Hepatocyte (in vitro differentiated cells): Measurements from ENCODE around the gene AOPEP.

Experiments
- CTCF ChIP-seq: fragments of 200-600 bp; sonication (generic); IDR thresholded peaks from 2 replicates; pipeline ENCODE4 v1.5.1; 2016; ENCODE audit warnings: antibody characterized with exemption, mild to moderate bottlenecking; ENCODE audit not compliant: poor library complexity
- EZH2phosphoT487 ChIP-seq: fragments of 200-600 bp; sonication (generic); IDR thresholded peaks from one replicate; pipeline ENCODE4 v1.6.1; 2018; ENCODE audit warnings: antibody characterized with exemption, mild to moderate bottlenecking, low read depth, moderate library complexity; ENCODE audit not compliant: unreplicated experiment, severe bottlenecking

GRCh38 chr9:95031711-95032461, 305.4 kb downstream of the AOPEP start:
- TF ChIP-seq CTCF, result no peak
- no peak for TF ChIP-seq EZH2phosphoT487
